ENCODE data around the gene CAMKMT. TPM values are rescaled to one million over a fixed set of nuclear protein-coding genes. Genes with fewer than 3 reads are reported as not detected.

CAMKMT gene
- total and polyA plus RNA-seq, 9 of the 15 experiments (the other 6 are each of a cell fraction or from before 2014, with no cell fraction given) = 1.6 to 15.3 (median 7.4) TPM

DNA sequence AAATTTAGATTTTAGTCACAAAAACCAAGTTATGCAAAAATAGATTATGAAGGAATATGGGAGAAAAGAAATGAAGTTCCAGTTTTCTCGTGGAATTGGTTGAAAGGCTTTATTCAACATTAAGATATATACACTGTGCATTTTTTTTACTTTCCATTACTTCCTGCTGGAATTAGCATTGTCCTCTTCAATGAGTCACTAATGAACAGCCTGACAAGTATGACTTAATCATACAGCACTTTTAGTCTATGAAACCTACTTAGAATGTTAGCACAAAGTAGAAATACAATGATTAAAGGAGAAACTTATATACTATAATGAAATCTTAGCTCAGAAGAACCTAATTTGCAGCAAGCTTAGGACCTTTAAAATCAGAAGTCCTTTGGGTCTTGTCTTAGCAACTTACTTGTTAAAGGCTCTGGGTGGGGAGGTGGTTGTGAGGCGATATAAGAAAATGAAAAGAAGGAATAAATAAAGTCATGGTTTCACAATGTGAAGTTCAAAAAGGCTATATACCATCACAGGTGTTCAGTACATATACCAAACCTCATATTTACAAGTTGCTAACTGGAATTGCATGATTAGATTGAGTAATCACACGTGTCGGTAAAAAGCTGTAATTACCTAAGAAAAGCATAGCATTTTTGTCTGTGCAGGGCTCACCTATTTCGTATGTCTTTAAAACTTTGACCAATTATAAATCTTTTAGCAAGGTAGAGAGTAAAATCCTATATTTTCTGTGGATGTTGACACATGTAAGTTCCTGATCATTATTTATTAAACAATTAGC, 236.8 kb downstream of the CAMKMT start (continued):
- TF ChIP-seq, protein P1, sequence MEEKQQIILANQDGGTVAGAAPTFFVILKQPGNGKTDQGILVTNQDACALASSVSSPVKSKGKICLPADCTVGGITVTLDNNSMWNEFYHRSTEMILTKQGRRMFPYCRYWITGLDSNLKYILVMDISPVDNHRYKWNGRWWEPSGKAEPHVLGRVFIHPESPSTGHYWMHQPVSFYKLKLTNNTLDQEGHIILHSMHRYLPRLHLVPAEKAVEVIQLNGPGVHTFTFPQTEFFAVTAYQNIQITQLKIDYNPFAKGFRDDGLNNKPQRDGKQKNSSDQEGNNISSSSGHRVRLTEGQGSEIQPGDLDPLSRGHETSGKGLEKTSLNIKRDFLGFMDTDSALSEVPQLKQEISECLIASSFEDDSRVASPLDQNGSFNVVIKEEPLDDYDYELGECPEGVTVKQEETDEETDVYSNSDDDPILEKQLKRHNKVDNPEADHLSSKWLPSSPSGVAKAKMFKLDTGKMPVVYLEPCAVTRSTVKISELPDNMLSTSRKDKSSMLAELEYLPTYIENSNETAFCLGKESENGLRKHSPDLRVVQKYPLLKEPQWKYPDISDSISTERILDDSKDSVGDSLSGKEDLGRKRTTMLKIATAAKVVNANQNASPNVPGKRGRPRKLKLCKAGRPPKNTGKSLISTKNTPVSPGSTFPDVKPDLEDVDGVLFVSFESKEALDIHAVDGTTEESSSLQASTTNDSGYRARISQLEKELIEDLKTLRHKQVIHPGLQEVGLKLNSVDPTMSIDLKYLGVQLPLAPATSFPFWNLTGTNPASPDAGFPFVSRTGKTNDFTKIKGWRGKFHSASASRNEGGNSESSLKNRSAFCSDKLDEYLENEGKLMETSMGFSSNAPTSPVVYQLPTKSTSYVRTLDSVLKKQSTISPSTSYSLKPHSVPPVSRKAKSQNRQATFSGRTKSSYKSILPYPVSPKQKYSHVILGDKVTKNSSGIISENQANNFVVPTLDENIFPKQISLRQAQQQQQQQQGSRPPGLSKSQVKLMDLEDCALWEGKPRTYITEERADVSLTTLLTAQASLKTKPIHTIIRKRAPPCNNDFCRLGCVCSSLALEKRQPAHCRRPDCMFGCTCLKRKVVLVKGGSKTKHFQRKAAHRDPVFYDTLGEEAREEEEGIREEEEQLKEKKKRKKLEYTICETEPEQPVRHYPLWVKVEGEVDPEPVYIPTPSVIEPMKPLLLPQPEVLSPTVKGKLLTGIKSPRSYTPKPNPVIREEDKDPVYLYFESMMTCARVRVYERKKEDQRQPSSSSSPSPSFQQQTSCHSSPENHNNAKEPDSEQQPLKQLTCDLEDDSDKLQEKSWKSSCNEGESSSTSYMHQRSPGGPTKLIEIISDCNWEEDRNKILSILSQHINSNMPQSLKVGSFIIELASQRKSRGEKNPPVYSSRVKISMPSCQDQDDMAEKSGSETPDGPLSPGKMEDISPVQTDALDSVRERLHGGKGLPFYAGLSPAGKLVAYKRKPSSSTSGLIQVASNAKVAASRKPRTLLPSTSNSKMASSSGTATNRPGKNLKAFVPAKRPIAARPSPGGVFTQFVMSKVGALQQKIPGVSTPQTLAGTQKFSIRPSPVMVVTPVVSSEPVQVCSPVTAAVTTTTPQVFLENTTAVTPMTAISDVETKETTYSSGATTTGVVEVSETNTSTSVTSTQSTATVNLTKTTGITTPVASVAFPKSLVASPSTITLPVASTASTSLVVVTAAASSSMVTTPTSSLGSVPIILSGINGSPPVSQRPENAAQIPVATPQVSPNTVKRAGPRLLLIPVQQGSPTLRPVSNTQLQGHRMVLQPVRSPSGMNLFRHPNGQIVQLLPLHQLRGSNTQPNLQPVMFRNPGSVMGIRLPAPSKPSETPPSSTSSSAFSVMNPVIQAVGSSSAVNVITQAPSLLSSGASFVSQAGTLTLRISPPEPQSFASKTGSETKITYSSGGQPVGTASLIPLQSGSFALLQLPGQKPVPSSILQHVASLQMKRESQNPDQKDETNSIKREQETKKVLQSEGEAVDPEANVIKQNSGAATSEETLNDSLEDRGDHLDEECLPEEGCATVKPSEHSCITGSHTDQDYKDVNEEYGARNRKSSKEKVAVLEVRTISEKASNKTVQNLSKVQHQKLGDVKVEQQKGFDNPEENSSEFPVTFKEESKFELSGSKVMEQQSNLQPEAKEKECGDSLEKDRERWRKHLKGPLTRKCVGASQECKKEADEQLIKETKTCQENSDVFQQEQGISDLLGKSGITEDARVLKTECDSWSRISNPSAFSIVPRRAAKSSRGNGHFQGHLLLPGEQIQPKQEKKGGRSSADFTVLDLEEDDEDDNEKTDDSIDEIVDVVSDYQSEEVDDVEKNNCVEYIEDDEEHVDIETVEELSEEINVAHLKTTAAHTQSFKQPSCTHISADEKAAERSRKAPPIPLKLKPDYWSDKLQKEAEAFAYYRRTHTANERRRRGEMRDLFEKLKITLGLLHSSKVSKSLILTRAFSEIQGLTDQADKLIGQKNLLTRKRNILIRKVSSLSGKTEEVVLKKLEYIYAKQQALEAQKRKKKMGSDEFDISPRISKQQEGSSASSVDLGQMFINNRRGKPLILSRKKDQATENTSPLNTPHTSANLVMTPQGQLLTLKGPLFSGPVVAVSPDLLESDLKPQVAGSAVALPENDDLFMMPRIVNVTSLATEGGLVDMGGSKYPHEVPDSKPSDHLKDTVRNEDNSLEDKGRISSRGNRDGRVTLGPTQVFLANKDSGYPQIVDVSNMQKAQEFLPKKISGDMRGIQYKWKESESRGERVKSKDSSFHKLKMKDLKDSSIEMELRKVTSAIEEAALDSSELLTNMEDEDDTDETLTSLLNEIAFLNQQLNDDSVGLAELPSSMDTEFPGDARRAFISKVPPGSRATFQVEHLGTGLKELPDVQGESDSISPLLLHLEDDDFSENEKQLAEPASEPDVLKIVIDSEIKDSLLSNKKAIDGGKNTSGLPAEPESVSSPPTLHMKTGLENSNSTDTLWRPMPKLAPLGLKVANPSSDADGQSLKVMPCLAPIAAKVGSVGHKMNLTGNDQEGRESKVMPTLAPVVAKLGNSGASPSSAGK (IDR thresholded peaks at IDR 0.05) = no peak
- TF ChIP-seq STAT5B (CRISPR knock-in tag; IDR thresholded peaks at IDR 0.05) (no peak), ZC3H11A (IDR thresholded peaks at IDR 0.05; ENCODE audit: low read depth, low read length) (no peak), ILF3 (IDR thresholded peaks at IDR 0.05; ENCODE audit: borderline replicate concordance) (no peak), HDAC2 (IDR thresholded peaks at IDR 0.05) (no peak), TCF7 (IDR thresholded peaks at IDR 0.05; ENCODE audit: borderline replicate concordance) (no peak), RFX1 (IDR thresholded peaks at IDR 0.05) (no peak), NELFE (IDR thresholded peaks at IDR 0.05; ENCODE audit: insufficient read depth, insufficient read length) (no peak), SAFB2 (IDR thresholded peaks at IDR 0.05; ENCODE audit: borderline replicate concordance, low read depth, low read length, severe bottlenecking) (no peak), SREBF2 (CRISPR knock-in tag; IDR thresholded peaks at IDR 0.05) (no peak)
- TF ChIP-seq, protein P2, sequence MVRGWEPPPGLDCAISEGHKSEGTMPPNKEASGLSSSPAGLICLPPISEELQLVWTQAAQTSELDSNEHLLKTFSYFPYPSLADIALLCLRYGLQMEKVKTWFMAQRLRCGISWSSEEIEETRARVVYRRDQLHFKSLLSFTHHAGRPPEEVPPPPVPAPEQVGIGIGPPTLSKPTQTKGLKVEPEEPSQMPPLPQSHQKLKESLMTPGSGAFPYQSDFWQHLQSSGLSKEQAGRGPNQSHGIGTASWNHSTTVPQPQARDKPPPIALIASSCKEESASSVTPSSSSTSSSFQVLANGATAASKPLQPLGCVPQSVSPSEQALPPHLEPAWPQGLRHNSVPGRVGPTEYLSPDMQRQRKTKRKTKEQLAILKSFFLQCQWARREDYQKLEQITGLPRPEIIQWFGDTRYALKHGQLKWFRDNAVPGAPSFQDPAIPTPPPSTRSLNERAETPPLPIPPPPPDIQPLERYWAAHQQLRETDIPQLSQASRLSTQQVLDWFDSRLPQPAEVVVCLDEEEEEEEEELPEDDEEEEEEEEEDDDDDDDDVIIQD (CRISPR knock-in tag; IDR thresholded peaks at IDR 0.05) = no peak
